HG02623 (cell line): ENCODE data around the gene HOXA2.

ENCODE experiments used
- ATAC-seq: cut with Tn5 transposase; IDR thresholded peaks from one replicate; pipeline ENCODE4 v1.9.1; 2021; ENCODE audit warnings: moderate library complexity; ENCODE audit not compliant: unreplicated experiment

HOXA2 gene

DNA sequence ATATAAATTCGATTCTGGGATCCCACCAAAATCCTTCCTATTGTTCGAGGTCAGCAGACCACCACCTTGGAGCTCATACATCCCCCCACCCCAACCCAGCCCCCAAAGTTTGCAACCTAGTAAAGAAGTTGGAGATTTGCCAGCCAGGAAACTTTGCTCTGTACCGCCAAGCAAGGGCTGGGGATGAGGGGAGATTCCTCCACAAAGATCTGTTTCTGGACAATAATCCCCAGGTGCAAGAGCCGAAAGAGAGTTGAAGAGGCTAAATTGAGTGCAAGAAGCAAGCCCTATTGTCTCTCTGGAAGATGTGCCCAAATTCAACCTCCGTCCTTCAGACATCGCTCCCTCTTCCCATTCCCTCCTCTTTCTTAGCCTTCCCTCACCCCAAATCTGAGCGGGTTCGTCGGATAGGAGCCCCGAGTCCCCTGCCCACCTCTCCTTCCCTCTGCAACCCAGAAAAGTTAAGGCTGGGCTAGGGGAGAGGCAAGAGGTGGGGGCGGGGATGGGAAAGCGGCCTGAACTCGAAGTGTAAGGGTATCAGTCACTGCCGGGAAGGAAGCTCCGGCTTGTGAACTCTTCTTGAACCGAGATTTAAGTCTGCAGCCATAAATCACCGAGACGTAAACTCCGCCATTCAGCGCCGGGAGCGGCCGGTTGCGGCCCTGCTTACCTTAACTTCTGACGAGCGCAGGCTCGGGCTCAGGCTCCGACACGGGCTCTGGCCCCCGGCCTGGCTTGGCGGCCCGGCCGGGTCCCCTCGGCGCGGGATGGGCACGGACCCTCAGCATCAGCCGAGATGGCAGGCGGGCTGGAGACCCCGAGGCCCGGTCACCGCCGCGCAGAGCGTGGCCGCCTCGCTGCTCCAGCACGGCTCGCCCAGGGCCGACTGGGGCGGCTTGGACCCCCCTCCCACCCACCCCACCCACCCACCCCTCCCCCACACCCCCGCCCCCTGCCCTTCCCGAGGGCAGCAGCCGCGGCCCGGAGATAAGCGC, 10.8 kb upstream of the HOXA2 start:
- ATAC-seq: no peak

DNA sequence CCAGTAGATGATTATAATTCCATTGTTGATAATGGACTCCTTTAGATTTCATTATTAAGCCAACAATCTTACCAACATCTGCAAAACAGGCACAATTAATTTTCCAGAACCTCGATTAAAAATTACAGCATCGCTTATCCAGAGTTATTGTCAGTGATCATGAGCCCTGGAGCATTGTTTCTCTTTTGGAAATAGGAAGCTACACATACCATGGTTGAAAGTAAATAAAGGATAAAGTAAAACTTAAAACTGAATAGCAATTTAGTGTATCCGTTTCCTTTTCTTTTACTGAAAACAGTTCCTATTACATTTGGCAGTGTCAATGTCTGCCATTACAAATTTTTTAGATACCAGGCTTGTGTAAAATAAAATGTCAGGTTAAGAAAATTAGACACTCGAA, 9.9 kb upstream of the HOXA2 start:
- no peak for ATAC-seq

DNA sequence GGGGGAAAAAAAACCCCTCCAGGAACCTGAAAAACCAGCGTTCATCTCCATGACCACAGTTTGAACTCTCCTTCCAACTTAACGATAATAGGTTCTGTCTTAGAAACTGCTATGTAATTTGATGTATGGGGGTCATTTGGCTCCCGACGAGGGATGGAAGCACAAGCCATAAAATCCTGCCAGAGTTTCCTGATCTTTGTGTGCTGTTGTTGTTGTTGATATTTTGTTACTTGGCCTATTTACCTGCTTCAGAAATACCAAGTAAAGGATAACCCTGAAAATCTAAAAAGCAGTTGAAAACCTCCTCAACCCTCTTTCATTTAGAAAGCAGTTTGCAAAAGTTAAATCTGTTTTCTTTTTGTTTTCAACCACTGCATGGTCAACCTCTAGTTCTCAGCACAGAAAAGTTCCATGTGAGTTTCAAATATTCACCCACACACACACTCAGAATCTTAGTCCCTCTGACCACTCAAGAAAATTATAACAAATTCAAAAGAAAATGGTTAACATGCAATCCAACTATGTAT, 9.3 kb upstream of the HOXA2 start:
- ATAC-seq: no peak

GRCh38 chr7:27111042-27111750, 8.7 kb upstream of the HOXA2 start:
- ATAC-seq: no peak

- ATAC-seq: no peak
Observed at GRCh38 chr7:27110186-27111031, 7.9 kb upstream of the HOXA2 start.

DNA sequence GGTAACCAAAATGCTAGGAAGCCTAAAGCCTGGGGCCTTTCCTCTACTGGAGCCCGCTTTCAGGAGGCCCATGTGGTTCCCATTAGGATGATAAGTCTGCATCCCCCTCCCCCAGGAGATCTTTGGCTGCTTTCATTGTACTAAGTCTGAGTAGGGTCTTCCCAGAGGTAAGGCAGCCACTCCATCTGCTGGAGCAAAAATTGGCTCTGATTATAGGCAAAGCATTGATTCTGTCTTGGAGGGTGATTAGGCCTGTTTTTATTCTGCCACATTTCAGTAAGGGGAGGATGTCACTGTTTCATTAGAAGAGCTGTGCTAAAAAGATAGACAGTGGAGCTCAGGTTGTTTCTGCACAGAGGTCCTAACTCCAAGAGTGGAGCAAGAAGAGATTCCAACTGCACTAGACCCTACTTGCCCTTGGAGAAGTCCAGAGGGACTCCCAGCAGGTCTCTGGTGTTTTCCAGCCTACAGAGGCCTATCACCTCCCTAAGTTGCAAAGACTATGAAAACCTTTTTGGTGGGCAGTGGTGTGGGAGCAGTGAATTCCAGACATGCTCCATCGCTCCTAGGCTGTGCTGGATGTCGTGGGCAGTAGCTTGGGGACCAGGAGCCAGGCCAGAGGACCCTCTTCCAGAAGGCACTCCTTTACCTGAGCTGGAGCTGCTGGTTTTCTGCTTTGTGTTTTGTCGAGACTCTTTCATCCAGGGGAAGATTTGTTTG, 7.1 kb upstream of the HOXA2 start:
- ATAC-seq: no peak

- ATAC-seq: no peak
Observed at GRCh38 chr7:27108390-27109127, 6.1 kb upstream of the HOXA2 start.

GRCh38 chr7:27107391-27108381, 5.2 kb upstream of the HOXA2 start:
- ATAC-seq: no peak

DNA sequence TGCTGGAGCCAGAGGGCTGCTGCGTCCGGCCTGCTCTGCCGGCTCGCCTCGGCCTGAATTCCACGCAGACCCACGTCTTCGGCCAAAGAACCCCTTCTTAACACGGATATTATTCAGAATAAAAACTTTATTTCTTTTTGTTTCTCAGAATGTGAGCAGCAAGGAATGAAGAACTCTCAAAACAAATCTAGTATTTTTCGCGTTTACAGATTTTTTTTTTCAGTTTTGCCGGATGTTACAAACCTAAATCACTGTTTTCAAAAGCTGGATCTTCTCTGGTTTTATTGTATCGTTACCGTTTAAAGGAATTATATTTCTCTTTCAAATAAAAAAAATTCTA, 4.4 kb upstream of the HOXA2 start:
- no peak for ATAC-seq

DNA sequence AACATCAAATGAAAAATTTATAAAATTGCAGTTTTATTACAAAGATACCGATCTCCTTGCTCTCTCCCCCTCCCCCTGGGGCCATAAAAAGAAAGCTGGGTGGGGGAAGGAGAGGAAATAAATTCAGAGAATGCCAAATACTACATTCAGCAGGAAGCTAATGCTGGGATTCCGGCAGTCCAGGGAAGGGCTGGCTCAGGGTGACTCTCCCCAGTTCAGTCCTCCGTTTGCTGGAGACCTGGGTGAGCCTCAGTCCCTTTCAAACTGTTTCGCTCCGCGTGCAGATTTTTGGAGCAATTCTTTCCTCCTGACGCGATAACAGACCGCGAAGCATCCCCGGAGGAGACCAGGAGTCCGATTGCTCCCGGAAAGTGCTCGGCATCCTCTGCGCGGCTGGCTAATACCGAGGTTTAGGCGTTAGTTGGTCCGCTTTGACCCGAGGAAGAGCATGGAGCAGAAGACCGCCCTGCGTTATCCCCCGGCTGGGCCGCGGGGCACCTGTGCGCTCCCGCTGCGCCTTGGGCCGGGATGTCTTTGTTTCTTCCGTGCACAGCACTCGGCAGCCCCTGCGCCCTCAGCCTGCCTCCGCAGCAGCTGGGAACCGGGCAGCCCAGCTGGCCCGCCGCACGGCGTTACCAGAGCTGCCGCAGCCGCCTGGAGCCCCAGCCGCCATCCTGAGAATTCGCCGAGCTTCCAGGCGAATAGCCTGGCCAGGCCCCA, 3.9 kb upstream of the HOXA2 start:
- no peak for ATAC-seq

DNA sequence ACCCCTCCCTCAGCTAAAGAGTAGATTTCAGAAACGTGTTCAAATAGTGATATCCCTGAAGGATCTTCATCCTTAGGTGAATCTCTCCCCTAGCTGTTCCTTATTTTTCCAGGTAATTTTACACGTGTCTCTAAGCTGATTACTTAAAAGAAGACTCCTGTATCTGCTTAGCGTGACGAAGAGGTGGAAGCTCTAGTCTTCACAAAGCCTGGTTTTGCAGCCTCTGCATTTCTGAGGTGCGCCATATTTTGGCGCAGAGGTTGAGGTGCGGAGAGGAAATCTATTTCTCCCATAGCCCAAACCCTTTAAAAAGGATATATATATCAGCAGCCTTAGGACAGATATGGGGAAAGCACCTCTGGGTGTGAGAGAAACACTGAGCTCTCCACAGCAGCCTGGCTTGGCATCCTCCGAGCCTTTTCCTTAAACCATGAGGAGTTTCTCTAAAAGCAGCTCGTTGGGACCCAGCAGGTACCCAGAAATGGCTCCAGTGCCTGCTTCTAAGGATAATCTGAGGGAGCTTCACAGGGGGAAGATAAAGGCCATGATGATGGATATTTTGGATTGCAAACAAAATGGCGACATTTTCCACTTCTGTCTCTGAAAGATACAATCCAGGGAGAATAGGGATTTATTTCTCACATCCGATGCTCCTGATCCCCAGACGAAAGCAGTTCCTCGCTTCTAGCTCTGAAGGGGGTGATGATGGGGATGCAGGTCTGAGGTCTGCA, 3.0 kb upstream of the HOXA2 start:
- no peak for ATAC-seq

GRCh38 chr7:27104341-27105058, 2.0 kb upstream of the HOXA2 start:
- ATAC-seq: no peak

- no peak for ATAC-seq
Observed at GRCh38 chr7:27103489-27104226, 1.2 kb upstream of the HOXA2 start.

- ATAC-seq: no peak
Observed at GRCh38 chr7:27101957-27102580, 414 bp downstream of the HOXA2 start.

DNA sequence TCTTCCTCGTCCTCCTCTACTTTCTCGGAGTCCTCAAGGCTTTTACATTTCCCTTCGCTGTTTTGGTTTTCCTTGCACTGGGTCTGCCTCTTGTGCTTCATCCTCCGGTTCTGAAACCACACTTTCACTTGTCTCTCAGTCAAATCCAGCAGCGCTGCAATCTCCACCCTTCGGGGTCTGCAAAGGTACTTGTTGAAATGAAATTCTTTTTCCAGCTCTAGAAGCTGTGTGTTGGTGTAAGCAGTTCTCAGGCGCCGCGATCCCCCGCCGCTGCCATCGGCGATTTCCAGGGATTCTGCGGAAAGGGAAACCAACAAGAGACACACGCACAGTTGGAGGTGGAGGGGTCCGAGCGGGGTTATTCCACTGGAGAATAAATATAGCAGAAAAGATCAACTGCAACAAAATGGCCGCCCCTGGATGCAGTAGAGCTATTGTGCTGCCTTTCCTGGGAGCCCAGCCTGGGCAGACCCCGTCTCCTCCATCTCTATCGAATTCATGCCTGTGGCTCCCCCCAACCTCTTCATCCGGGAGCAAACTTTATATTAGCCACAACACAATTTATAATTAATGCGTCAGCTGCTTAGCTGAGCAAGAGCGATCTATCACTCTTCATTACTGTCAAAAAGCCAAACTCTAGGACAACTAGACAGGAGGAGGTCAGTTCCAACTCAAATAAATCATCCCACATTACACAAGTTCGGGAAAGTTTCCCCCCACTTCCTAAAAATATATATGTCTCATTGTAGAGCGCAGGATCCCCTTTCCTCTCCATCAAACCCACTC, 1.1 kb downstream of the HOXA2 start:
- ATAC-seq: no peak
